ENCODE measurements around the gene CAPN11.

DNA sequence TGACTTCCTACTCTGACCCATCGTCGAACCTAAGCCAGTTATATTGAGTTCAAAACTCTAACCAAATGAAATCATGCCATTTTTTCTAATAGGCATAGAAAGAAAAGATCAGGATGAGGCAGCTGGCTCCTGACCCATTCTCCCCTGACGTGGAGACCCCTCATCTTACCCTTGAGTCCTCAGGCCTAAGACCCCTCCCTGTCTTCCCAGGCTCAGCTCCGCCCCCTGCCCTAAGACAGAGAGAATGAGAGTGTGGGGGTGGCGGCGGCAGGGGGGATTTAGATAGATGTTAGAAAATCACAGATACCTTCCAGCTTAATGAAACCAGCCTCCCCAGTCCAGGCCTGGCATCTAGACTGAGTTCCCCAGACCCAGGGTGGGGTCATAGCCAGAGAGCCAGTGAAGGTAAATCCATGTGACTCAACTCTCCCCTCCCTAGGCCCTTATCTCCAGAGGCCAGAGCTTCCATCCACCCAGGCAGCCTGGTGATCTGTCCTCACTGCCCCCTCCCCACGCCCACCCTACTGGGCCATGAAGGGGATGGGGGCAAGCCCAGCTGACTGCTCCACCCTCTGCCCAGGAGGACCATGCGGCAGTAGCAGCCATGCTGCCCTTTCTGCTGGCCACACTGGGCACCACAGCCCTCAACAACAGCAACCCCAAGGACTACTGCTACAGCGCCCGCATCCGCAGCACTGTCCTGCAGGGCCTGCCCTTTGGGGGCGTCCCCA is 24.5 kb upstream of the CAPN11 start:
- TF ChIP-seq POLR2A (IDR thresholded peaks at IDR 0.05), result no peak
- TF ChIP-seq, protein P1, sequence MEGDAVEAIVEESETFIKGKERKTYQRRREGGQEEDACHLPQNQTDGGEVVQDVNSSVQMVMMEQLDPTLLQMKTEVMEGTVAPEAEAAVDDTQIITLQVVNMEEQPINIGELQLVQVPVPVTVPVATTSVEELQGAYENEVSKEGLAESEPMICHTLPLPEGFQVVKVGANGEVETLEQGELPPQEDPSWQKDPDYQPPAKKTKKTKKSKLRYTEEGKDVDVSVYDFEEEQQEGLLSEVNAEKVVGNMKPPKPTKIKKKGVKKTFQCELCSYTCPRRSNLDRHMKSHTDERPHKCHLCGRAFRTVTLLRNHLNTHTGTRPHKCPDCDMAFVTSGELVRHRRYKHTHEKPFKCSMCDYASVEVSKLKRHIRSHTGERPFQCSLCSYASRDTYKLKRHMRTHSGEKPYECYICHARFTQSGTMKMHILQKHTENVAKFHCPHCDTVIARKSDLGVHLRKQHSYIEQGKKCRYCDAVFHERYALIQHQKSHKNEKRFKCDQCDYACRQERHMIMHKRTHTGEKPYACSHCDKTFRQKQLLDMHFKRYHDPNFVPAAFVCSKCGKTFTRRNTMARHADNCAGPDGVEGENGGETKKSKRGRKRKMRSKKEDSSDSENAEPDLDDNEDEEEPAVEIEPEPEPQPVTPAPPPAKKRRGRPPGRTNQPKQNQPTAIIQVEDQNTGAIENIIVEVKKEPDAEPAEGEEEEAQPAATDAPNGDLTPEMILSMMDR (IDR thresholded peaks at IDR 0.05 in 4 of 5, conservative IDR thresholded peaks at IDR 0.05 in 1 of 5), result no peak

Measured in gastrocnemius medialis (tissue), 4 donors.